KG1 (cell line): Measurements from ENCODE around the gene HSPB7.
A peak's percentile ranks its signal among the peaks of the same experiment; 100 is the strongest.
"Not testable (repeated sequence)": the region's sequence is repeated elsewhere in the genome, so short reads cannot be mapped to it uniquely, and the experiment has no call there.

Experiments used
- DNase-seq: peaks from one replicate; lab custom pipeline; 2025; lab: John Stamatoyannopoulos, UW

Gene HSPB7

GRCh38 chr1:16021681-16022080 is 3.8 kb upstream of the HSPB7 start, which contains the start of gene CLCNKA:
TSS of gene CLCNKA (plus strand) at chr1:16022036. CDS start at chr1:16022620, 584 bp downstream.
- no peak for DNase-seq

GRCh38 chr1:16020878-16021277 is 3.0 kb upstream of the HSPB7 start:
- DNase-seq = not testable (repeated sequence)

GRCh38 chr1:16020325-16020724 is 2.5 kb upstream of the HSPB7 start:
- no peak for DNase-seq

- DNase-seq = no peak
Observed at GRCh38 chr1:16019644-16020277, 1.9 kb upstream of the HSPB7 start.

- no peak for DNase-seq
Observed at GRCh38 chr1:16018749-16019643, 1.2 kb upstream of the HSPB7 start.

GRCh38 chr1:16018308-16018707 is 465 bp upstream of the HSPB7 start:
- no peak for DNase-seq

- no peak for DNase-seq
Observed at GRCh38 chr1:16017076-16017460, 775 bp downstream of the HSPB7 start.

- DNase-seq = no peak
Observed at GRCh38 chr1:16015960-16016901, 1.6 kb downstream of the HSPB7 start.

DNA sequence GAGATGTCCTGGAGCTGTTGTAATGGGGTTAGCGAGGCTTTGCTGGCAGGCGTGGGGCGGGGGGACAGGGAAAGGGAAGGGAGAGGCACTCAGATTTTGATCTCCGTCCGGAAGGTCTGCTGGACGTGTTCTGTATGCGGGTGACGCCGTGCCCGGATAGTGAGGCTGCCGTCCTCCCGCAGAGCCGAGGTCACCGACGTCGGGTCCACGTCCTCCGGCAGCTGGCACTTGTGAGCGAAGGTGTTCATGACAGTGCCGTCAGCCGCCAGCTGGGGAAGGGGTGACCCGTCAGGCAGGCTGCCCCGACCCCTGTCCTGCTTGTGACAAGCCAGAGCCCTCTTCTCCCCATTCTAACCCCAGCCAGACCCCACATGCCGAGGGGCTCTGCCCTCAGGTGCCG is 2.4 kb downstream of the HSPB7 start:
- DNase-seq = no peak

GRCh38 chr1:16014509-16015482 is 3.0 kb downstream of the HSPB7 start:
- DNase-seq = no peak

- no peak for DNase-seq
Observed at GRCh38 chr1:16013908-16014258, 4.0 kb downstream of the HSPB7 start.

- no peak for DNase-seq
Observed at GRCh38 chr1:16013220-16013907, 4.5 kb downstream of the HSPB7 start.

GRCh38 chr1:16012590-16013219 is 5.1 kb downstream of the HSPB7 start:
- no peak for DNase-seq

DNA sequence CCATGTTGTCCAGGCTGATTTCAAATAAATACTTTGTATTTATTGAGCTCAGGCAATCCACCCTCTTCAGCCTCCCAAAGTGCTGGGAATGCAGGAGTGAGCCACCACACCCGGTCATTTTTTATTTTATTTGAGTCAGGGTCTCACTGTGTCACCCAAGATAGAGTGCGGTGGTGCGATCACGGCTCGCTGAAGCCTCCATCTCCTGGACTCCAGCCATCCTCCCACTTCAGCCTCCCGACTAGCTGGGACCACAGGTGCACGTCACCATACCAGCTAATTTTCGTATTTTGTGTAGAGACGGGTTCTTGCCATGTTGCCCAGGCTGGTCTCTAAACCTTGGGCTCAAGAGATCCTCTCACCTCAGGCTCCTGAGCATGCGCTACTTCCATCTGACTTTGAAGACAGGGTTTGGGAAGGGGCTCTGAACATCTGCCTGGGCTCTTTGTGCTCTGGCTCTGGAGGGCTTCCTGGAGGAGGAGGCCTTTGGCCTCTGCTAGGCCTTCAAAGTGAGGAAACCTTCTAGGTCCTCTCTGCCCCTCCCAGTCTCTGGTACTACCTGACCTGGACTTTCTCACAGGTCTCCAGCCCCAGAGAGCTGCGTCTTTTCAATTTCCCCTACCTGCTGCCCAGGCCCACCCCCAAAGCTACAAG is 5.8 kb downstream of the HSPB7 start:
- DNase-seq = no peak

DNA sequence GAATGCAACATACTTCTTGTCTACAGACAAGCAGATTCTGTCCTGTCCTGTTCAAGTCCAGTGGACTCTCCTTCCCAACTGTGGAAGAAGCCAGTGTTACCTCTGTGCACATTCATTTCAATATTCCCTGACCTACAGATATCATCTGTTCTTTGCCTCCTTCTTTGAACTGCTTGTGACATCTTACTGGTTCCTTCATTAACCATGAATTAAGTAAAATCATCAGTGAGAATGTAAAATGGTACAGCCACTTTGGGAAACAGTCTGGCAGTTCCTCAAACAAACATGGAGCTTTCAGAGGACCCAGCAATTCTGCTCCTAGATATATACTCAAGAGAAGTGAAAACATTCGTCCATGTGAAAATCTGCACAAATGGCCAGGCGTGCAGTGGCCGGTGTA is 7.0 kb downstream of the HSPB7 start:
- DNase-seq = no peak

- no peak for DNase-seq
Observed at GRCh38 chr1:16009678-16010077, 8.2 kb downstream of the HSPB7 start.

DNA sequence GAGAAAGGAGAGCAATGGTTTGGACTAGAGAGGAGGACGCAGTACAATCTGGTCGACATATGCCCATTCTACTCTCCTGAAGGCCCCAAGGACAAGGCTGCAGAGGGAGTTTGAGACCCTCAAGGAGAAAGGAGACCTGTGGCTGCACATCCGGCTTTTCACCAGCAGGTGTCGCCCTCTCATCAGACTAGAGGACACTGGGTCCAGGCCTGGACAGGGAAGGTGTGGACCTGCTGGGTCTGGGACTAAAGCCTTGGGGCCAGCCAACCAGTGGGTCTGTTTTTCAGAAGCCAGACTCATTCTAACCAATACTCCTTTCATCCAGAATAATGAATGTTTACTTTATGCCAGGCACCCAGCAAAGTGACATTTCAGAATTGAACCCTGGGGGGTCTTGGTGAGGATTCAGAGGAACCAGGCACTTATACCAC is 8.8 kb downstream of the HSPB7 start:
- peak; percentile 33 for DNase-seq

DNA sequence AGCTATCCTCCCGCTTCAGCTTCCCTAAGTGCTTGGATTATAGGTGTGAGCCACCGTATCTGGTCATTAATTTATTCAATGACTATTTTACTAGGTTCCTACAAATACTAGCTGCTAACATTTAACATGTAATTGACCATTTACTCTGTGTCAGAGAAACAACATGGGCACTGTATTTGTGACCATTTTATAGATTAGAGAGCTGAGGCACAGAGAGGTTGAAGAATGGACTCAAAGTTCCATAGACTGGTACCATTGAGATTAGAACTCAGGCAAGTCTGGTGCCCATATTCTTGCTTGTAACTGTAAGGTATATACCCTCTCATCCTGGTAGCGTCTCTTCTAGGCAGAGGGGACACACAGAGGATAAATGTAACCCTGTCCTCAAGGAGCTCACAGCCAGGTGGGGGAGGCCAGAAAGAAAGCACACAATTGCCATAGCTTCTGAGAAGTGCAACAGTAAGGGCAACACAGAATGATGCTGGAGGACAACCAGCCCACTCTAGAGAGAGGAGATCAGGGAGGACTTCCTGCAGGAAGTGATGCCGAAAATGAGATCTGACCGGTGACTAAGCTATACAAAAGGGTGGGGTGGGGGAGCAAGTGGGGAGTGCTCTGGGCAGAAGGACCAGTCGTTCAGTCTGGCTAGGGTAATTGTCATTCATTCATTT is 10.0 kb downstream of the HSPB7 start:
- no peak for DNase-seq
